NCI-H82 treated with DMSO at 0.1 percent for 48 hours (cell line): ENCODE data around the gene RPS6KA1.
"Not testable (repeated sequence)": the region's sequence is repeated elsewhere in the genome, so short reads cannot be mapped to it uniquely, and the experiment has no call there.

ENCODE experiments used
- DNase-seq: peaks from one replicate; lab custom pipeline; 2025; ENCODE audit not compliant: unreplicated experiment; lab: John Stamatoyannopoulos, UW

Gene RPS6KA1

DNA sequence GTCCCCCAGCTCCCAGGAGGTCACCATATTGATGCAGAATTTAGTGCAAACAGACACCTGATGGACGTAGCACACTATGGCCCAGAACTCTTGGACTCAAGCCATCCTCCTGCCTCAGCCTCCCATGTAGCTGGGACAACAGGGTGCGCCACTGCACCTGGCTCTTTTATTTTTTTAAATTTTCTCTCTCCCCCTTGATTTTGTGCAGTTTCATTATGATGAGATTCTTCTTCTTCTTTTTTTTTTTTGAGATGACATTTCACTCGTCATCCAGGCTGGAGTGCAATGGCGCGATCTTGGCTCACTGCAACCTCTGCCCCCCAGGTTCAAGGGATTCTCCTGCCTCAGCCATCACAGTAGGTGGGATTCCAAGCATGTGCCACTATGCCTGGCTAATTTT, 63.8 kb downstream of the RPS6KA1 start:
- DNase-seq, result no peak

DNA sequence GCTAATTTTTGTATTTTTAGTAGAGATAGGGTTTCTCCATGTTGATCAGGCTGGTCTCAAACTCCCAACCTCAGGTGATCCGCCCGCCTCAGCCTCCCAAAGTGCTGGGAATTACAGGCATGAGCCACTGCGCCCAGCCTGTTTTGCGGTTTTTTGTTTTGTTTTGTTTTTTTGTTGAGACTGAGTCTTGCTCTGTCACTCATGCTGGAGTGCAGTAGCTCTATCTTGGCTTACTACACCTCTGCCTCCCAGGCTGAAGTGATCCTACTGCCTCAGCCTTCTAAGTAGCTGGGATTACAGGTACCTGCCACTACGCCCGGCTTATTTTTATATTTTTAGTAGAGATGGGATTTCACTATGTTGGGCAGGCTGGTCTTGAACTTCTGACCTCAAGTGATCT, 65.0 kb downstream of the RPS6KA1 start:
- DNase-seq, result not testable (repeated sequence)

DNA sequence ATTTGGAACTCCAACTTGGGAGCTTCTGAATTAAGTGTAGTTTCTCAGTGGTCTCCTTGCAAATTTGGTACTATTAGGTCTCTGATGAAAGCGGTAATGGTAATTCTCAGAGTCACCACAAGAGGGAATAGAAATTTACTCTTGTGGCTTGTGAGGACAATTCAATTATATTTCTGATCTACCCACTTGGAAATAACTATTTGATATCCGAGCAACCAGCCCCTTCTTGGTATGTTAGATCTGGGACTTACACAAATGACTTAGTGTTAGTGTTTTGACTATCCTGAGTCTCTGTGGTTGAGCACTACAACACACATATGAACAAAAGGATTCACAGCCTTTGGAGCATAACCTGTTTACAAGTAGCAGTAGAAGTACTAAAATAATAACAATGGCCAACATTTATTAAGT, 68.1 kb downstream of the RPS6KA1 start:
- DNase-seq, result peak; percentile 59

- peak; percentile 78 for DNase-seq
Measured at GRCh38 chr1:26598890-26599289, 69.3 kb downstream of the RPS6KA1 start.

DNA sequence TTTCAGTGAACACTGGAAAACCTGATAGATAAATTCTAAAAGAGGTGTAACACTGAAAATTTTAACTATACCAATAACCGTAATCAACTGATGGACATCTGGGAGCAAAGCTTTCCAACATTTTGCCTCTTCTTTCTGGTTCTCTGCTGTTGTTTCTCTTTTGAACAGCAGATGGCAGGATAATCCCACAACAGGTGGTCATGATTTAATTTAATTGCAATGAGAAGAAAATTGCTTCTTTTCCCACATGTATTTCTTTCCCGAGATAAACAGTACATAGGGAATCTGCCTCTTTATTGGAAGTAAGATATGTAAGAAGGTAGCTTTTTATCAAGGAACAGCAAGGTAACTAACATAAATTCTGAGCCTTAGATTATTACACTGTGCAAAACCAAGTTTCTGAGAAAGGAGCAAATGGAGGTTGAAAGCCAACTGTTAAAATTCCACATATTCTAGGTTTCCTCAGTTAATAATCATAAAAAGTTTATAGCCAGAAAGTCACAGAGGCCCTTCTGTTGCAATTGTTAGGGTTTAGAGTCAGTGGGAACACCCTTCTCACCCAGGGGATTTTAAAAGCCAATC, 72.9 kb downstream of the RPS6KA1 start:
- DNase-seq, result peak; percentile 41

DNA sequence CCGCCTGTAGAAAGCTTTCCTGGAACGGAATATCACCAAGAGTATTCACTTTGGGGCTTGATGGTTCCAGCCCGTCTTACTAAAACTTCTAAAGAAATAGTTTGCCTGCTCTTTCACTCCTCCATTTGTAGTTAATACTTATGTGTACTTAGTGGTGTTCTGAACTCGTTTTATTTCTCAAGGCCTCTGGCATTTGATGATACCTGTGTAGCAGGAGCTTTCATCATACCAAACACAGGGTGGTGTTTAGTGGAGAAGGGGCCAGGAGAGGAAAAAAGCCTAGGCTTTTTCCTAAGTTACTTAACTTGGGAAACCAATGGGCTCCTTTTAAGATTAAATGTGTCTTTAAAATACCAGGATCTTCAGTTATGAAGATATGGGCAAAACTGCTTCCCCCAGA, 74.3 kb downstream of the RPS6KA1 start:
- no peak for DNase-seq

- DNase-seq, result no peak
Measured at GRCh38 chr1:26607186-26607585, 77.6 kb downstream of the RPS6KA1 start.

DNA sequence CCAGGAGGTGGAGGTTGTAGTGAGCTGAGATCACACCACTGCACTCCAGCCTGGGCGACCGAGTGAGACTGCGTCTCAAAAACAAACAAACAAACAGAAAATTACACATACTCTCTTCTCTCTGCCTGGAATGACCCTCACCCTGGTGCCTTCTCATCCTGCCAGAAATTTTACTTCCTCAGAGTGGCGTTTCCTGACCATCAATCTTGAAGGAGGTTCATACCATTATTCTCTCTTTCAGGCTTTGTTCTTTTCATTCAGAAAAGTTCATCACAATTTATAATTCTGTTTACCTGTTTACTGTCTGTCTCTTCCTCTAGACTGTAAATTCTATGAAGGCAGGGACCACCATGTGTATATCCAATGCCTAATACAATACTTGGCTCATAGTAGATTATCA, 79.3 kb downstream of the RPS6KA1 start:
- no peak for DNase-seq

- no peak for DNase-seq
Measured at GRCh38 chr1:26610781-26611180, 81.2 kb downstream of the RPS6KA1 start.

GRCh38 chr1:26612627-26613026, 83.1 kb downstream of the RPS6KA1 start:
- DNase-seq, result not testable (repeated sequence)

- no peak for DNase-seq
Measured at GRCh38 chr1:26614655-26615411, 85.3 kb downstream of the RPS6KA1 start.

DNA sequence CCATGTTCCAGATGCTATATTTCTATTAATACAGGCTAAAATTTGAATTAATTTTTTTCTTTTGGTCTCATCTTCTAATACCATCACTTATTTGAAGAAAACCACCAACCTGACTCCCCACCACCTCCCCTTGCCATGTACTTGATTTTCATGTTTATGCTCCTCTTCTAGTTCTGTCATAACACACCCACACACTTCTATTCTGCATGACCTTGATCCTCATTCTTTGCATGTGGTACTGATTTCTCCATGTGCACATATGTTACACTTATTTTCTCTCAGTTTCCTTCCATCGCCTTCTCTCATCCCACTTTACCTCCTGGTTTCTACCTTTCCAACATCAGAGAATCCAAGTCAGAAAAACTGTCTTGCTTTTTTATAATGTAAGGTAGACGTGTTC, 87.3 kb downstream of the RPS6KA1 start:
- no peak for DNase-seq

DNA sequence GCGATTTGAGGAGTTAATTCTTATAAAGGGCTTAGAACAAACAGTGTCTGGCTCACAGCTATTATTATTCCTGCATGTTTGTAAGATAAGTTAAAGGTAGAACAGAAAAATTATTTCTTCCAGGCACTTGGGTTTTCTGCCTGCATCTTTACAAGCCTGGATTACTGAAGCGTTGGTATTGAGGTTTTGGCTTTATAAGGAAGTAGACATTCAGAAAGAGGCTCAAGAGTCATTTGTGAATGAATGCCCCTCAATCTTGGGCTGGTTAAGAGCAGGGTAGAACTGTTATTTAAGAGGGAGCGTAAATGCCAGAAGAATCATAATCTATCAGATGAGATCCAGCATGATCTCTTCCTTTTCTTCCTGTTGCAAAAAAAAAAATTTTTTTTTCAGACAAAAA, 89.0 kb downstream of the RPS6KA1 start:
- DNase-seq, result no peak
